Pancreas (tissue), 10 donors: ENCODE measurements around the gene GAS7. TPM values are rescaled to one million over a fixed set of nuclear protein-coding genes. Genes with fewer than 3 reads are reported as not detected.

Experiments
- ATAC-seq, 4 donors: fragments of 200-7000 bp; cut with Tn5 transposase; one replicate each; pipeline versions ENCODE4 v1.8.0 to v1.9.1; 2020; ENCODE audit warnings: mild to moderate bottlenecking in 4 of 4, moderate library complexity in 4 of 4
- DNase-seq, 6 donors: peaks; one replicate each; pipeline ENCODE4 v3.0.0-alpha.2; 2020
- FAIRE-seq: peaks from 2 replicates; lab custom pipeline; 2012; peaks lifted over from hg19 to GRCh38; lab: Jason Lieb, UNC
- H3K27ac ChIP-seq, 4 donors: fragments of 200-600 bp; sonication (generic); 1 replicate in 3 of 4; 2 replicates in 1 of 4; pipeline versions ENCODE4 v1.5.0 to v1.8.0; 2020
- H3K27me3 ChIP-seq, 4 donors: fragments of 200-600 bp; one replicate each; pipeline ENCODE4 v1.8.0; 2021
- H3K36me3 ChIP-seq, 3 donors: fragments of 200-600 bp; sonication (generic) in 1 of 3; one replicate each; pipeline versions ENCODE4 v1.5.0 to v1.8.0; 2020 to 2021
- H3K4me1 ChIP-seq, 3 donors: fragments of 200-600 bp; one replicate each; pipeline ENCODE4 v1.8.0; 2021
- H3K4me3 ChIP-seq, 4 donors: fragments of 200-600 bp; sonication (generic) in 2 of 4; one replicate each; pipeline versions ENCODE4 v1.5.0 to v1.8.0; 2020 to 2021
- H3K9me3 ChIP-seq, 4 donors: fragments of 200-600 bp; one replicate each; pipeline ENCODE4 v1.8.0; 2021
- CTCF ChIP-seq, 4 donors: fragments of 200-600 bp; sonication (generic) in 3 of 4; IDR thresholded peaks; one replicate each; pipeline versions ENCODE4 v1.5.0 to v1.8.0; 2021; ENCODE audit warnings: antibody characterized with exemption in 4 of 4
- WGBS, 2 donors: extraction: QIAGEN DNeasy Blood & Tissue Kit; methylation state at CpG; one replicate each; pipeline ENCODE4 v1.1.7; 2013; 5-methylcytosine and 5-hydroxymethylcytosine counted together
- intact Hi-C, 3 donors: fragments of 100-400 bp; cut with DNase I; formaldehyde crosslinking; loops; one replicate each; pipeline versions ENCODE4 v1.11.1 to v1.14.2; 2022
- polyA plus RNA-seq, 2 donors: library from polyadenylated mRNA; stranded (reverse); fragments of 200-250 nt; gene quantifications; one replicate each; pipeline ENCODE4 v1.2.3, GENCODE V29; 2013
- total RNA-seq, 6 donors: library from RNA; stranded (reverse); fragmentation: NEBNext Ultra II Directional in 4 of 6; extraction: Animal tissue kit (Norgen Biotek cat#: 25700) in 4 of 6; gene quantifications; one replicate each; pipeline versions ENCODE4 v1.2.1 to v1.2.4, GENCODE V29; 2021 to 2023
- donor health status: healthy with polysubstance abuse.
- donor health status: DM: no; HTN: no; CAD: no; lungs with moderate emphysema.
- donor health status: DM: no; HTN: no; CAD: no.
- donor health status: control.
- donor health status: control.
- donor health status: Bipolar disorder and iron deficiency.
- donor health status: DM: yes; HTN: yes; CAD: no.
- donor health status: DM: no; HTN: no; CAD: no.
- donor health status: DM: no; HTN: no; CAD: no.
- donor health status: DM: yes; HTN: yes; CAD: no.

GAS7 gene
- total and polyA plus RNA-seq, 8 donors, result 1.9 to 22.9 (median 3.7) TPM

- no peak for TF ChIP-seq CTCF (IDR thresholded peaks at IDR 0.05)
- Histone ChIP-seq H3K4me3 (no peak overlapping the region), H3K36me3 (no peaks in the 10 kb centered on the region), H3K4me1 (no peaks in the 10 kb centered on the region), H3K27ac (no peak overlapping the region), H3K9me3 (no peaks in the 10 kb centered on the region), H3K27me3 (no peaks in the 10 kb centered on the region)
- ATAC-seq (no peak), FAIRE-seq (no peak), DNase-seq (no peak)
- intact Hi-C loops, result no loop called here
- 55 to 56% methylated on average over 4 to 5 of the region's 5 CpGs for WGBS, 2 donors
Measured at GRCh38 chr17:10075919-10076318, 122.5 kb downstream of the GAS7 start.

GRCh38 chr17:10073941-10074340 lies 124.5 kb downstream of the GAS7 start:
- H3K4me3 ChIP-seq, result no peak overlapping the region
- no peaks in the 10 kb centered on the region for H3K27me3 ChIP-seq
- ATAC-seq (peak in 1 of 4 donors; percentile 57), DNase-seq (no peak), FAIRE-seq (no peak)
- WGBS, 2 donors, result 37 to 44% methylated on average over 6 of the region's 6 CpGs
- H3K36me3 ChIP-seq, result no peaks in the 10 kb centered on the region
- intact Hi-C loops, result no loop called here
- no peaks in the 10 kb centered on the region for H3K4me1 ChIP-seq
- H3K9me3 ChIP-seq, result no peaks in the 10 kb centered on the region
- TF ChIP-seq CTCF (IDR thresholded peaks at IDR 0.05), result no peak
- no peak overlapping the region for H3K27ac ChIP-seq

GRCh38 chr17:10072556-10073425 lies 125.6 kb downstream of the GAS7 start:
- peak in 1 of 4 donors; percentile 25 for ATAC-seq

GRCh38 chr17:10072086-10072485 lies 126.3 kb downstream of the GAS7 start:
- DNase-seq (no peak), FAIRE-seq (no peak)

More at GRCh38 chr17:10072556-10073425, 125.6 kb downstream of the GAS7 start:
- WGBS, 2 donors, result 56 to 58% methylated on average over 16 of the region's 16 CpGs
- no peak for TF ChIP-seq CTCF (IDR thresholded peaks at IDR 0.05)
- Histone ChIP-seq H3K27me3 (no peaks in the 10 kb centered on the region), H3K9me3 (no peaks in the 10 kb centered on the region), H3K36me3 (no peaks in the 10 kb centered on the region), H3K4me1 (no peaks in the 10 kb centered on the region), H3K27ac (no peak overlapping the region), H3K4me3 (no peak overlapping the region)
- intact Hi-C loops, result no loop called here
- FAIRE-seq (no peak), DNase-seq (no peak)

More at GRCh38 chr17:10072086-10072485, 126.3 kb downstream of the GAS7 start:
- no peaks in the 10 kb centered on the region for H3K9me3 ChIP-seq
- intact Hi-C loops, result no loop called here
- no peak for ATAC-seq
- H3K27me3 ChIP-seq, result no peaks in the 10 kb centered on the region
- H3K27ac ChIP-seq, result no peak overlapping the region
- H3K36me3 ChIP-seq, result no peaks in the 10 kb centered on the region
- no peak overlapping the region for H3K4me3 ChIP-seq
- H3K4me1 ChIP-seq, result no peaks in the 10 kb centered on the region
- WGBS, 2 donors, result 93 to 94% methylated on average over 4 of the region's 4 CpGs
- TF ChIP-seq CTCF (IDR thresholded peaks at IDR 0.05), result no peak
